HG02840 (cell line): Measurements from ENCODE around the gene CHRDL2.
"Not testable (repeated sequence)": the region's sequence is repeated elsewhere in the genome, so short reads cannot be mapped to it uniquely, and the experiment has no call there.

Source experiments
- ATAC-seq: cut with Tn5 transposase; IDR thresholded peaks from one replicate; pipeline ENCODE4 v1.9.1; 2021; ENCODE audit warnings: mild to moderate bottlenecking, moderate library complexity, moderate number of reproducible peaks; ENCODE audit not compliant: unreplicated experiment, low FRiP score

Gene CHRDL2

DNA sequence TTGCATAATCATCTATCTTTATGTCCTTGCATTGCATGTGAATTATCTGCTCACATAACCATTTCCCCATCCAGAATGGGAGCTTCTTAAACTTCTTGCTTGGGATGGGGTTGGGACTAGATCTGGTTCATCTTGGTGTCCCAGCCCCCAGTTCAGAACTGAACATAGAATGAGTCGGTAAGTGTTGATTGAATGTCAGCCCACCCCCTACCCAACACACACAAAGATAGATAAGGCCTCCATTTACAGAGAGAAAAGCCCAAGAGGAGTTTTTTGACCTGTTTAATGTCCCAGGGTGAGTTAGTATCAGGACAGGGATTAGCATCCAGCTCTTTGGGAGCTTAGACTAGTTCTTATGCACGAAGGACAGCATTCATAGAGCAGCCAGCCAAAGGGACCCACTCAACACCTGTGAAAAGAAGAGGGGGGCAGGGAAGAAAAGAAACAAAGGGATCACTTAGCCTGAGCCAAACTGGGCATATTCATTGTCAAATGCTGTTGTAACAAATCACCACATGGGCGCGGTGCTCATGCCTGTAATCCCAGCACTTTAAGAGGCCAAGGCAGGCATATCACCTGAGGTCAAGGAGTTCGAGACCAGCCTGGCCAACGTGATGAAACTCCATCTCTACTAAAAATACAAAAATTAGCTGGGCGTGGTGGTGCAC, 57.4 kb downstream of the CHRDL2 start:
- no peak for ATAC-seq

DNA sequence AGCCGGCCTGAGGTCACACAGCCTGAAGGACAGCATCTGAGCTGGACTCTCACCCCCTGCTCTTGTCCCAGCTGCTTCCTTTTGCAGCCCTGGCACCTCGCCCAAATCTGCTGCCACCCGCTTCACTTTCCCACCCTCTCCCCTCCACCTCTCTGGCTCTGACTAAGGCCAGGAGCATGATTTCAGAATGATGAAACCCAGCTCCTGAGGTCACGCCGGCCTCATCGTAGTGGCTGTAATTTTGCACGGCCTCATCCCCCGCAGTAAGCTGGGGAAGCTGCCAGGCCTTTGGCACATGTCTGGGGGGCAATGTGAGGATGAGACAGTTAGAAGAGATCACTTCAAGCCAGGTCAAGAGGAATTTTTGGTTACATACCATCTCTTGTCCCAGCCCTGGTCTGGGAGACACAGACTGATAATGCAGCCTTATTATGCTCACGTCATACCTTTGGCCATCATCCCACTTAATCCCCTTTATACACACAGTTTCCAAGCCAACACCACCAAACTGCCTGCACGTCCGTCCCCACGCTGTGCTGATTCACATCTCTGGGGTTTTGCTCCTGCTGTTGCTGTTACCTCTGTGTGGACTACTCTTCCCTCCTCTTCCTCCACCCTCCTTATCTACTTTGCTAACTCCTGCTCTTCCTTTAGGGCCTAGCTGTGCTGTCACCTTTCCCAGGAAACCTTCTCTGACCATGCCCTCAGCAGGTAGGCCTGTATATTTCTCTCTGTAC, 58.1 kb downstream of the CHRDL2 start:
- ATAC-seq: no peak

DNA sequence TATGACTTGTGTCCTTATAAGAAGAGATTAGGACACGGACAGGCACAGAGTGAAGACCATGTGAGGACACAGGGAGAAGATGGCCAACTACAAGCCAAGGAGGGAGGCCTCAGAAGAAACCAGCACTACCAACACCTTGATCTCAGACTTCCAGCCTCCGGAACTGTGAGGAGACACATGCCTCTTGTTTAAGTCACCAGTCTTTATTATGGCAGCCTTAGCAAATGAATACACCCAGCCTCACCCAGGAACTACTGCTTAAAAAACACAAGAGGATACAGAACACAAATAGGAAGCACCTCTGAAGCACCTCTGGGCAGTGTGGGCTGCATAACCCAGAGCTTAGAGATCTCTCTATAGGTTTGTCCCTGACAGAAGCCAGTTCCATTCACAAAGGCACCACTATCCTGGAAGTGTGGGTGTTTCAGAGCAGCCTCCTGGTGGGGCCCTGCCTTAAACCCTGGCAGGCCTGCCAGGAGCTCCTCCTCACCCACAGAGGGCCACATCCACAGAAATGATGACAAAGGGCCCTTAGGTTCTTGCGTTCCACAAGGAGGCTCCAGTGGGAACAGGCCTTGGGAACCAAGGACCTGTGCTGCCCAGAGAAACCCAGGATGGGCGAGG, 58.8 kb downstream of the CHRDL2 start:
- no peak for ATAC-seq

DNA sequence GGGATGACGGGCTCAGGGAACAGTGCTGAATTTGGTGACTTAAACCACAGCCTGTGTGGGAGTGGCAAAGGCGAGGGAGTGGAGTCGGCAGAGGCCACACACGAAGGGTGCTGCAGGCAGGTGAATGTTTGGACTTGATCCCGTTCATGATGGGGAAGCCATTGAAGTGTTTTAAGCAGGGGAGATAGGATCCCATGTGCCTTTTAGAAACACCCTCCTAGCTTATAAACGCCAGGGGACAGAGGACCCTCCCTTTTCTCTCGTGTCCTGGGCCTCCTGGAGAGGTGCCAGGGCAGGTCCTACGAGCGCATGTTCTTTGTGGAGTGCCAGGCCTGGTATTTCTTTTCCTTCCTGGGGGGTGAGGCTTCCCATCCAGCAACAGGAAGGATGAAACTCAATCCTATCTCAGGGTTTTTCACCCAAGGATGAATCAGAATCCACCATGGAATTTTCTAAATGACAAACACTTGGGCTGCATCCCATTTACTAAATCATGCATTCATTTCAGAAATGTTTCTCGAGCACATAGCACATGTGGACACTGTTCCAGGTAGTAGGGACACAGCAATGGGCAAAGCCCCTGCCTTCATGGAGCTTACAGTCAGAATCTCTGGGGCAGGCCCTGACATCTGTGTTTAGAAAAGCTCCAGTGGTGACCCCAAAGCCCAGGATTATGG, 59.6 kb downstream of the CHRDL2 start:
- no peak for ATAC-seq

DNA sequence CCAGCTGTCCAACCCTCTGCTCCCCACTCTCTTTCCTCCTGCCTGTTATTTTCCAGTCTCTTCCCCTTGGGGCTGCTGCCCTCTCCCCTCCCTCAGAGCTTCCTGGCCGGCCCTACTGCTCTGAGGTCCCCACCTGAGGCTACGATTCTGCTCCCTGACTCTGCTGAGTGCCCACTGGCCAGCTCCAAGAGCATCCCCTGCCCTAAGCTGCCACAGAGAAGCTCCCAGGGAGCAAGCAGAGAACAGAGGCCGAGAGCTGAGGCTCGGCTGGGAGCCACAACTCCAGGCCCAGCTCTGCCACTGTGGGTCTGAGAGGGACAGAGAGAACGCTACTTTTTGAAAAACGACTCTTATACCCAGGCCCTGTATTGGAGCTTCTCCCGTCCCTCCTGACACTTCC, 61.1 kb downstream of the CHRDL2 start:
- ATAC-seq: no peak

DNA sequence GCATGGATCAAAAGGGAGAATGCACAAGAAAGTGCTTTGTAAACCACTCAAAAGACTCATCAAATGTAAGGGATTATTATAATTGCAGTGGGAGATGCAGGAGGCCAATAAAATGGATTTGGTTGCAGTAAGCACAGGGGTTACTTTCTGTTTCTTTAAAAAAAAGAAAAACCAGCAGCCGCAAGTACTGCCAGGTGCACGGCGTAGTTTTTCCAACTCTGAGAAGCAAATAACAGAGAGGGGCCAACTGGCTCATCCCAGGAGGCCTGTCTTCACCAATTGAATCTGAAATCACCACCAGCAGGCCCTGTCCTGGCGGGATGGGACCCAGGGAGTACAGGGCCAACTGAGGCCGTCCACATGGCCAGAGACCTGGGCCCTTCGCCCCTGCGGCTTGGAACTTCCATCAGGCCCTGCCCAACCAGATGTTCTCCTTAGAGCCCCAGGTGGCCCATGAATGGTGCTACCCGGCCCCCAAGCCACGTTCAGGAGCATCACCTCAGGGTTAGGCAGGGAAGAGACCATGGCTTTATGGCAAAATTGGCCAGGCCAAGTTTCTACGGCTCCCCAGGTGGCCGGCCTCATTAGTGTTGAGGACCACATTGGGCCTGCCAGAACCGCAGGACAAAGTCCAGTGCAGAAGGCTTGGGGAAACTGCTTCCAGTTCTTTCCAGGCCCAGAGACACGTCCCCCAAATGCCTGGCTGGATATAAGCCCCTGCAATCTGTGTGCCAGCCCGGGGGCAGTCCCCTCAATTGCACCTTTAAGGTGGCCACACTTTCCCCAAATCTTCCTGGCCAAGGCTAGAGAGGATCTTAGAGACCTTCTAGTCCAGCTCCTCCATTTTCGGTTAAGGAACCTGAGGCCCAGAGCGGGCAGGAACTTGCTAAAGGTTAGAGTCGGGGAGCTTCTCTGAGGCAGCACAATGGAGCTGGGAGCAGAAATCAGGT, 61.7 kb downstream of the CHRDL2 start:
- ATAC-seq: no peak

DNA sequence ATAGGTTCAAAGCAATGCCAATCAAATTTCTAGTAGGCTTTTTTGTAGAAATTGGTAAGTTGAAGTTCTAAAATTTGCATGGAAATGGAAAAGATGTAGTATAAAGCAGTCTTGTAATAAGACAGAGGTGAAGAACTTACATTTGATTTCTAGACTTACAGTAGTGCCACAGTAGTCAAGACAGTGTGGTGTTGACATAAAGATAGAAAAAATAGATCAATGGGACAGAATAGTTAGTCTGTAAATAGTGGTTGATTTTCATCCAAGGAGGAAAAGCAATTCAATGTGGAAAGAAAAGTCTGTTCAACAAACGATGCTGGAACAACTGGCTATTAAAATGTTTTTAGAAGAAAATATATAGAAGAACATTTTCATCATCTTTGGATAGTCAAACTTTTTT, 67.9 kb downstream of the CHRDL2 start:
- no peak for ATAC-seq

DNA sequence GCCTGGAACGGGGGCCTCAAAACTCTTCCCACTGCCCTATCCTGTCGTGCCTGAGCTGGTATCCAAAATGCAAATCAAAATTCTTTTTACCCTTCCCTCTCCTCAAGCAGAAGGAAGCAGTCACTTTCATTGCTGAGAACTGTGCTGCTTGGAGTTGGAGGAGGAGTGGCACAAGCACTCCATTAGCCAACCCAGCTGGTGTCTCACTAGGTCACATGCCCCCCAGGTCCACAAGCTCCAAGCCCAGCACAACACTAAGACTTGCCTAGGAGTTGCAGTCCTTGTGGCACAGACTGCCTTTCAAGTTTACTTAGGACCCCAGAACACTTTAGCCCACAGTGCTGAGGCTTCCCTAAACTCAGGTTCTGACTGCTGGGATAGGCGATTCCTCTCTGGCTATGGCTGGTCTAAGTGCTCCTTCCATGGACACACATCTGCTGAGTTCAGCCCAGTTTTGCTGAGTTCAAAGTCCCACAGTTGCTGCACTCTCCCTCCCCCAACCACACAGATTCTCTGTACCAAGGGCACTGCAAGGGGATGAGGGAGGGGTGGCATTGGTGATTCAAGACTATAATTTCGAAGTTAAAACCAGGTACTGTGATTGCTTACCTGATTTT, 68.6 kb downstream of the CHRDL2 start:
- no peak for ATAC-seq

DNA sequence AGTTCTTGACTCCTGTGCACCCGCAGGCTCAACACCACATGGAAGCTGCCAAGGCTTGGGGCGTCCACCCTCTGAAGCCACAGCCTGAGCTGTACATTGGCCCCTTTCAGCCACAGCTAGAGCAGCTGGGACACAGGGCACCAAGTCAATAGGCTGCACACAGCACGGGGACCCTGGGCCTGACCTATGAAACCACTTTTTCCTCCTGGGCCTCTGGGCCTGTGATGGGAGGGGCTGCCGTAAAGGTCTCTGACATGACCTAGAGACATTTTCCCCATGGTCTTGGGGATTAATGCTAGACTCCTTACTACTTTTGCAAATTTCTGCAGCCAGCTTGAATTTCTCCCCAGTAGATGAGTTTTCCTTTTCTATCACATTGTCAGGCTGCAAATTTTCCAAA, 72.1 kb downstream of the CHRDL2 start:
- not testable (repeated sequence) for ATAC-seq

DNA sequence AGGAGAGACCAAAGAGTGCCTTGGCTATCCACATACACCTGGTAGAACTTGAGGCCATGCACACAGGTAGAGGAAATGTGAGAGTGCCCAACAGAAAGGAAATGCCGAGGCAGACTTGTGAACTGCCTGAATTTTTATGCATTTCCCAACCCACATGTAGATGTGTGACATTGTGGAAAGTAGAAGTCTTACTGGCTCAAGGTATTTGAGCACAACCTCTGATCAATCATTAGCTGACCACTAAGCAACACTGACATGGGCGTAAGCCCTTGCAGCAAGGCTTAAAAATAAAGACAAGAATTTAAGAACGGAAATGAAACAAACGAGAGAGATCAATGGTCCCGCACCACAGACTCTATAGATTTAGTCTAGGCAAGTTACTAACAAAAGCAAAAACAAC, 76.2 kb downstream of the CHRDL2 start:
- ATAC-seq: no peak

DNA sequence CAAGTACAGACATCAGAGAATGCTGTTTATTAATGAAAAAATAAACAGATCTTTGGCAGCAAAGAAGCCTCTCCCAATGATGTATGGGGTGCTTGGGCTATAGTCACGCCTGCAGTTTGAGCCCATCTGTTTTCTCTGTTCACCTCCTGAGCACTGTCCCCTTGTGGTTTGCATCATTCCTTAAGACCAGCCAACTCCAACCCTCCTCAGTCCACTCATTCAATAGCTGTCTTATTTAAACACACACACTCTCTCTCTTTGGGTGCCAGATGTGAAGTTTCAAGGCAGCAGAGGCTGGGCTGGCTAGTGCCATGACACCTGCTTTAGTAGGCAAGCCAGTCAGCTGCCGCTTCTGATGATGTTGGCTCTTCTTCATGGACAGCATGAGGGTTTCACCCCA, 80.7 kb downstream of the CHRDL2 start:
- ATAC-seq: no peak

DNA sequence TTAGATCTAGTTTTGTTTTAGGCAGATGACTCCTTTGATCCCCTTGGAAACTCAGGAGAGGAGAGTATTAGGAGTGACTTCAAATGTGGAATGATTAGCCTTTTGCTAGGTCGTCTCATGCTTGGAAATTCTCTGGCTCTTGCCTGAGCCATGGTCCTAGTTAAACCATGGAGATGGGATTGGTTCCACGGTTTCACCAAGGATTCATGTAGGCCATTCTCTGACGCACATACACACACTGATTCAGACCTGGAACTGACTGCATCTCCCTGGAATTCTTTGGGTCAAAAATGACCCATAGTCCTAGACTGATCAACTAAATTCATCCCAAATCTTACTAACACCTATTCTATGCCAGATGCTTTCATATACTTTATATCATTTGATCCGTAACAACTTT, 82.3 kb downstream of the CHRDL2 start:
- no peak for ATAC-seq

DNA sequence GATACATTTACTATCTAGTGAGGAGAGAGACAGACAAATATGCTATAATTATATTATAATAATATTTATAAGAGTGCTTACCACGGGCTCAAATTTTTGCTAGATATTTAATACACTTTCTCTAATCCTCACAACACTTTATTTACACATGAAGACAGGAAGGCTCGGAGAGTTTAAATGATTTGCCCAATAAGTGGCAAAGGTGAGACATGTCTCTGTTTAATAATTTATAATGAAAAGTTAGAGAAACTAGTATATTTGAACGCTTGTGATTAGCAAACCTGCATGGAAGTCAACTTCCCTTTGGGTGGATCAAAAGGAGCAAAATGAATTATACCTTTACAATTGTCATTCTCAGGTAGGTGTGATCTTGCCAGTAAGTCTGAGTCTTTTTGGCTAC, 83.4 kb downstream of the CHRDL2 start:
- ATAC-seq: no peak

DNA sequence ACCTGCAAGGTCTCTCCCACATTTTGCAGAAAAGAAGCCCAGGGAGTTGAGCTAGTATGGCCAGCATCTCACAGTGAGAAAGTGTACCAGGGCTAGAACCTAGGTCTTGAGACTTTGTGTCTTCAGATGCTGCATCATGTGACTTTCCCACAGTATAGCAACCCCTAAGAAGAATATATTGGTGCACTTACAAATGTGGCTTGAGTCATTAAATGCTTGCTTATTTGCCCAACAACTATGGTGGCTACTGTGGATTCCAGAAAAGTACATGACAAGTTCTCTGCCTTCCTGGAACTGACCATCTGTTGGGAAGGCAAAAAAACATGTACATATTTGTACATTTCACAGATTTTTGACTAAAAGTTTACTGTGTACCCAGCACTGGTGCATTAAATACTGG, 83.8 kb downstream of the CHRDL2 start:
- no peak for ATAC-seq

DNA sequence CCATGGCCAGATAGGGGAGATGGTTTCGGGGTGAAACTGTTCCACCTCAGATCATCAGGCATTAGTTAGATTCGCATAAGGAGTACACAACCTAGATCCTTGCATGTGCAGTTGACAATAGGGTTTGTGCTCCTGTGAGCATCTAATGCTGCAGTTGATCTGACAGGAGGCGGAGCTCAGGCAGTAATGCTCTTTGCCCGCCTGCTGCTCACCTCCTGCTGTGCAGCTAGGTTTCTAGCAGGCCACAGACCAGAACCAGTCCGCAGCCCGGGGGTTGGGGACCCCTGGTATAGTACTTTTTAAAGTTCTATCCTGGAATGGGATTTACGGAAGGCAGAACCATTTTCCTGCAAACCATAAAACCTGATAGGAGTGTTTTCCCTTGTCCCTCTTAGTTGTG, 84.3 kb downstream of the CHRDL2 start:
- no peak for ATAC-seq
